H9 (cell line): ENCODE results near the gene AP2M1. TPM values are rescaled to one million over a fixed set of nuclear protein-coding genes. Genes with fewer than 3 reads are reported as not detected.

ENCODE experiments used
- DNase-seq: peaks from one replicate; pipeline ENCODE4 v3.0.0-alpha.2; 2017
- H2AFZ ChIP-seq: one replicate; pipeline ENCODE4 v1.6.1; 2013; ENCODE audit warnings: mild to moderate bottlenecking, low read length, control low read depth, moderate library complexity
- H2AK5ac ChIP-seq: 2 replicates; pipeline ENCODE4 v1.6.1; 2013; ENCODE audit warnings: low read length, control low read depth, mixed read lengths; ENCODE audit not compliant: insufficient read length
- H2BK120ac ChIP-seq: one replicate; pipeline ENCODE4 v1.6.1; 2013; ENCODE audit warnings: low read depth, mild to moderate bottlenecking, low read length, control low read depth, inconsistent platforms; ENCODE audit not compliant: poor library complexity, severe bottlenecking
- H2BK12ac ChIP-seq: 2 replicates; pipeline ENCODE4 v1.6.1; 2013; ENCODE audit warnings: low read length, control low read depth, mixed read lengths, low read depth; ENCODE audit not compliant: insufficient read length
- H2BK15ac ChIP-seq: 2 replicates; pipeline ENCODE4 v1.6.1; 2013; ENCODE audit warnings: low read depth, low read length, control low read depth
- H2BK20ac ChIP-seq: one replicate; pipeline ENCODE4 v1.6.1; 2013; ENCODE audit warnings: low read depth, mild to moderate bottlenecking, low read length, control low read depth, inconsistent platforms; ENCODE audit not compliant: poor library complexity, severe bottlenecking
- H2BK5ac ChIP-seq: 2 replicates; pipeline ENCODE4 v1.6.1; 2013; ENCODE audit warnings: low read length, control low read depth, mixed read lengths; ENCODE audit not compliant: insufficient read length
- H3K14ac ChIP-seq: 2 replicates; pipeline ENCODE4 v1.6.1; 2013; ENCODE audit warnings: low read length, control low read depth; ENCODE audit not compliant: insufficient read depth
- H3K18ac ChIP-seq: 2 replicates; pipeline ENCODE4 v1.6.1; 2013; ENCODE audit warnings: low read depth, mild to moderate bottlenecking, mixed read lengths, low read length, control low read depth; ENCODE audit not compliant: insufficient read length
- H3K23ac ChIP-seq: 2 replicates; pipeline ENCODE4 v1.6.1; 2013; ENCODE audit warnings: low read length, control low read depth, mixed read lengths, low read depth; ENCODE audit not compliant: insufficient read length
- H3K23me2 ChIP-seq: 2 replicates; pipeline ENCODE4 v1.6.1; 2013; ENCODE audit warnings: low read depth, mild to moderate bottlenecking, mixed read lengths, low read length, control low read depth; ENCODE audit not compliant: insufficient read length, poor library complexity, severe bottlenecking
- H3K27ac ChIP-seq: 2 replicates; pipeline ENCODE4 v1.5.1; 2013; ENCODE audit warnings: low read length, control low read depth, mixed read lengths, low read depth; ENCODE audit not compliant: insufficient read length
- H3K27me3 ChIP-seq: 2 replicates; pipeline ENCODE4 v1.6.1; 2013; ENCODE audit warnings: low read length, control low read depth, inconsistent platforms; ENCODE audit not compliant: insufficient read depth
- H3K4ac ChIP-seq: 2 replicates; pipeline ENCODE4 v1.6.1; 2013; ENCODE audit warnings: low read depth, mild to moderate bottlenecking, control low read depth, inconsistent platforms, low read length, moderate library complexity
- H3K4me1 ChIP-seq: 2 replicates; pipeline ENCODE4 v1.6.1; 2013; ENCODE audit warnings: low read length, control low read depth, inconsistent platforms; ENCODE audit not compliant: insufficient read depth
- H3K4me2 ChIP-seq: 2 replicates; pipeline ENCODE4 v1.6.1; 2013; ENCODE audit warnings: low read length, control low read depth, mixed read lengths; ENCODE audit not compliant: insufficient read length, insufficient read depth
- H3K56ac ChIP-seq: 2 replicates; pipeline ENCODE4 v1.6.1; 2013; ENCODE audit warnings: low read depth, mild to moderate bottlenecking, mixed read lengths, low read length, control low read depth; ENCODE audit not compliant: insufficient read length
- H3K79me1 ChIP-seq: 2 replicates; pipeline ENCODE4 v1.6.1; 2013; ENCODE audit warnings: low read depth, mild to moderate bottlenecking, moderate library complexity, low read length, control low read depth, inconsistent platforms; ENCODE audit not compliant: insufficient read depth, poor library complexity, severe bottlenecking
- H3K79me2 ChIP-seq: 2 replicates; pipeline ENCODE4 v1.6.1; 2013; ENCODE audit warnings: low read length, control low read depth, inconsistent platforms; ENCODE audit not compliant: insufficient read depth
- H3K9ac ChIP-seq: 2 replicates; pipeline ENCODE4 v1.6.1; 2013; ENCODE audit warnings: low read length, control low read depth, mixed read lengths; ENCODE audit not compliant: insufficient read length; ENCODE audit errors: extremely low read depth
- H3K9me3 ChIP-seq: one replicate; pipeline ENCODE4 v1.6.1; 2013; ENCODE audit warnings: low read depth, low read length, inconsistent platforms; ENCODE audit not compliant: control insufficient read depth
- H3T11ph ChIP-seq: one replicate; pipeline ENCODE4 v1.6.1; 2013; ENCODE audit warnings: mild to moderate bottlenecking, low read length, control low read depth, inconsistent platforms
- H4K20me1 ChIP-seq: one replicate; pipeline ENCODE4 v1.6.1; 2013; ENCODE audit not compliant: control insufficient read depth, insufficient read length, insufficient read depth
- H4K5ac ChIP-seq: 2 replicates; pipeline ENCODE4 v1.6.1; 2013; ENCODE audit warnings: low read depth, mild to moderate bottlenecking, mixed read lengths, low read length, control low read depth; ENCODE audit not compliant: insufficient read length
- H4K8ac ChIP-seq: replicated peaks from 2 replicates; pipeline ENCODE4 v1.6.1; 2013; ENCODE audit warnings: low read length, control low read depth, mixed read lengths, low read depth; ENCODE audit not compliant: insufficient read length
- H4K91ac ChIP-seq: 2 replicates; pipeline ENCODE4 v1.6.1; 2013; ENCODE audit warnings: low read depth, mild to moderate bottlenecking, moderate library complexity, mixed read lengths, low read length, control low read depth; ENCODE audit not compliant: insufficient read length
- H3K27ac Mint-ChIP-seq, 3 experiments: 2 replicates in 2 of 3; 3 replicates in 1 of 3; pipeline ENCODE4 v1.8.0; 2020 to 2021; ENCODE audit warnings: mixed read lengths in 3 of 3, mild to moderate bottlenecking in 1 of 3, moderate library complexity in 1 of 3
- H3K27me3 Mint-ChIP-seq: 2 replicates; pipeline ENCODE4 v1.8.0; 2021; ENCODE audit warnings: low read depth, mild to moderate bottlenecking, moderate library complexity, mixed read lengths
- H3K36me3 Mint-ChIP-seq, 3 experiments: 2 replicates in 2 of 3; 3 replicates in 1 of 3; pipeline ENCODE4 v1.8.0; 2020 to 2021; ENCODE audit warnings: low read depth in 3 of 3, mixed read lengths in 3 of 3; ENCODE audit not compliant: insufficient read depth in 1 of 3
- H3K4me1 Mint-ChIP-seq, 2 experiments: 2 replicates each; pipeline ENCODE4 v1.8.0; 2020; ENCODE audit warnings: mixed read lengths in 2 of 2
- H3K4me3 Mint-ChIP-seq, 2 experiments: 2 replicates in 1 of 2; 3 replicates in 1 of 2; pipeline ENCODE4 v1.8.0; 2020 to 2021; ENCODE audit warnings: mild to moderate bottlenecking in 2 of 2, mixed read lengths in 2 of 2, moderate library complexity in 1 of 2
- H3K9me3 Mint-ChIP-seq, 2 experiments: 2 replicates in 1 of 2; 3 replicates in 1 of 2; pipeline ENCODE4 v1.8.0; 2020; ENCODE audit warnings: mild to moderate bottlenecking in 2 of 2, mixed read lengths in 2 of 2, moderate library complexity in 1 of 2
- CTCF ChIP-seq: fragments of 200-600 bp; sonication (generic); conservative IDR thresholded peaks from 3 replicates; pipeline ENCODE4 v1.8.0; 2021; ENCODE audit warnings: antibody characterized with exemption, mild to moderate bottlenecking
- WGBS: extraction: QIAGEN DNeasy Blood & Tissue Kit; methylation state at CpG from one replicate; pipeline ENCODE4 v1.1.7; 2013; ENCODE audit warnings: missing lambda C conversion rate, low lambda C conversion rate, mixed read lengths; ENCODE audit not compliant: insufficient read length; ENCODE audit errors: extremely low coverage; 5-methylcytosine and 5-hydroxymethylcytosine counted together
- total RNA-seq: library from RNA; stranded (reverse); gene quantifications from 2 replicates; pipeline ENCODE4 v1.2.1, GENCODE V29; 2021

AP2M1 gene
- total RNA-seq, 1 experiment from 2014 or later: 443 TPM

DNA sequence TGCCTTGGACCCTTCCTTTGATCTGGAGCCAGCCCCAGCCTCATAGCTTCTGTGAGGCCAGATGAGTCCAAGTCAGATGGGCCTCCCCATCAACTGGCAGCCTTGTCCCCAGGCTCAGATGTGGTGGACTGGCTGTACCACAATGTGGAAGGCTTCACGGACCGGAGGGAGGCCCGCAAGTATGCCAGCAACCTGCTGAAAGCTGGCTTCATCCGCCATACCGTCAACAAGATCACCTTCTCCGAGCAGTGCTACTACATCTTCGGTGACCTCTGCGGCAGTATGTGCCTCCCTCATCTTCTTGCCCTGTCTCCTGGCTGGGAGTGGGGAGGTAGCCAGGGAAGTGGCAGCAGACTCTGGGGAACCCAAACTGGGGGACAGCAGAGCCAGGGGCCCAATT, 6.9 kb upstream of the AP2M1 start:
- DNase-seq: no peak
- Histone ChIP-seq H2BK20ac (no peak overlapping the region), H2BK5ac (no peak overlapping the region), H3K9me3 (no peaks in the 10 kb centered on the region), H4K91ac (no peak overlapping the region), H3K56ac (no peak overlapping the region), H3K9ac (no peak overlapping the region), H2AK5ac (no peak overlapping the region), H2AFZ (no peak overlapping the region), H3K23me2 (no peaks in the 10 kb centered on the region), H4K20me1 (no peaks in the 10 kb centered on the region), H3T11ph (no peak overlapping the region), H3K79me2 (no peaks in the 10 kb centered on the region), H3K27ac (no peak overlapping the region), H3K4me1 (no peaks in the 10 kb centered on the region), H3K79me1 (no peaks in the 10 kb centered on the region), H3K4ac (no peak overlapping the region), H3K27me3 (no peaks in the 10 kb centered on the region), H3K14ac (no peak overlapping the region), H3K4me2 (no peak overlapping the region), H2BK15ac (no peak overlapping the region), H3K18ac (no peak overlapping the region), H4K5ac (no peak overlapping the region), H2BK12ac (no peak overlapping the region), H4K8ac (no peak overlapping the region), H2BK120ac (no peak overlapping the region), H3K23ac (no peak overlapping the region)
- H3K27ac Mint-ChIP-seq: no peak overlapping the region
- H3K4me3 Mint-ChIP-seq: no peak overlapping the region
- peaks cover 0 to 5% of the 10 kb centered on the region in 2 experiments; a peak in 3 of 4 replicates for H3K4me1 Mint-ChIP-seq
- H3K9me3 Mint-ChIP-seq: no peaks in the 10 kb centered on the region
- peaks cover 39 to 84% (median 82%) of the 10 kb centered on the region in 3 experiments for H3K36me3 Mint-ChIP-seq
- WGBS: no CpG with 5 or more reads among the region's 8 CpGs
- TF ChIP-seq CTCF: no peak
- no peaks in the 10 kb centered on the region for H3K27me3 Mint-ChIP-seq
